H9 (cell line): Measurements from ENCODE around the gene TUB. TPM values are rescaled to one million over a fixed set of nuclear protein-coding genes. Genes with fewer than 3 reads are reported as not detected.

Source experiments
- DNase-seq: peaks from one replicate; pipeline ENCODE4 v3.0.0-alpha.2; 2017
- H2AFZ ChIP-seq: one replicate; pipeline ENCODE4 v1.6.1; 2013; ENCODE audit warnings: mild to moderate bottlenecking, low read length, control low read depth, moderate library complexity
- H2AK5ac ChIP-seq: 2 replicates; pipeline ENCODE4 v1.6.1; 2013; ENCODE audit warnings: low read length, control low read depth, mixed read lengths; ENCODE audit not compliant: insufficient read length
- H2BK120ac ChIP-seq: one replicate; pipeline ENCODE4 v1.6.1; 2013; ENCODE audit warnings: low read depth, mild to moderate bottlenecking, low read length, control low read depth, inconsistent platforms; ENCODE audit not compliant: poor library complexity, severe bottlenecking
- H2BK12ac ChIP-seq: 2 replicates; pipeline ENCODE4 v1.6.1; 2013; ENCODE audit warnings: low read length, control low read depth, mixed read lengths, low read depth; ENCODE audit not compliant: insufficient read length
- H2BK15ac ChIP-seq: 2 replicates; pipeline ENCODE4 v1.6.1; 2013; ENCODE audit warnings: low read depth, low read length, control low read depth
- H2BK20ac ChIP-seq: one replicate; pipeline ENCODE4 v1.6.1; 2013; ENCODE audit warnings: low read depth, mild to moderate bottlenecking, low read length, control low read depth, inconsistent platforms; ENCODE audit not compliant: poor library complexity, severe bottlenecking
- H2BK5ac ChIP-seq: 2 replicates; pipeline ENCODE4 v1.6.1; 2013; ENCODE audit warnings: low read length, control low read depth, mixed read lengths; ENCODE audit not compliant: insufficient read length
- H3K14ac ChIP-seq: 2 replicates; pipeline ENCODE4 v1.6.1; 2013; ENCODE audit warnings: low read length, control low read depth; ENCODE audit not compliant: insufficient read depth
- H3K18ac ChIP-seq: 2 replicates; pipeline ENCODE4 v1.6.1; 2013; ENCODE audit warnings: low read depth, mild to moderate bottlenecking, mixed read lengths, low read length, control low read depth; ENCODE audit not compliant: insufficient read length
- H3K23ac ChIP-seq: 2 replicates; pipeline ENCODE4 v1.6.1; 2013; ENCODE audit warnings: low read length, control low read depth, mixed read lengths, low read depth; ENCODE audit not compliant: insufficient read length
- H3K23me2 ChIP-seq: 2 replicates; pipeline ENCODE4 v1.6.1; 2013; ENCODE audit warnings: low read depth, mild to moderate bottlenecking, mixed read lengths, low read length, control low read depth; ENCODE audit not compliant: insufficient read length, poor library complexity, severe bottlenecking
- H3K27ac ChIP-seq: 2 replicates; pipeline ENCODE4 v1.5.1; 2013; ENCODE audit warnings: low read length, control low read depth, mixed read lengths, low read depth; ENCODE audit not compliant: insufficient read length
- H3K27me3 ChIP-seq: 2 replicates; pipeline ENCODE4 v1.6.1; 2013; ENCODE audit warnings: low read length, control low read depth, inconsistent platforms; ENCODE audit not compliant: insufficient read depth
- H3K4ac ChIP-seq: 2 replicates; pipeline ENCODE4 v1.6.1; 2013; ENCODE audit warnings: low read depth, mild to moderate bottlenecking, control low read depth, inconsistent platforms, low read length, moderate library complexity
- H3K4me1 ChIP-seq: 2 replicates; pipeline ENCODE4 v1.6.1; 2013; ENCODE audit warnings: low read length, control low read depth, inconsistent platforms; ENCODE audit not compliant: insufficient read depth
- H3K4me2 ChIP-seq: 2 replicates; pipeline ENCODE4 v1.6.1; 2013; ENCODE audit warnings: low read length, control low read depth, mixed read lengths; ENCODE audit not compliant: insufficient read length, insufficient read depth
- H3K56ac ChIP-seq: 2 replicates; pipeline ENCODE4 v1.6.1; 2013; ENCODE audit warnings: low read depth, mild to moderate bottlenecking, mixed read lengths, low read length, control low read depth; ENCODE audit not compliant: insufficient read length
- H3K79me1 ChIP-seq: 2 replicates; pipeline ENCODE4 v1.6.1; 2013; ENCODE audit warnings: low read depth, mild to moderate bottlenecking, moderate library complexity, low read length, control low read depth, inconsistent platforms; ENCODE audit not compliant: insufficient read depth, poor library complexity, severe bottlenecking
- H3K79me2 ChIP-seq: 2 replicates; pipeline ENCODE4 v1.6.1; 2013; ENCODE audit warnings: low read length, control low read depth, inconsistent platforms; ENCODE audit not compliant: insufficient read depth
- H3K9ac ChIP-seq: 2 replicates; pipeline ENCODE4 v1.6.1; 2013; ENCODE audit warnings: low read length, control low read depth, mixed read lengths; ENCODE audit not compliant: insufficient read length; ENCODE audit errors: extremely low read depth
- H3K9me3 ChIP-seq: one replicate; pipeline ENCODE4 v1.6.1; 2013; ENCODE audit warnings: low read depth, low read length, inconsistent platforms; ENCODE audit not compliant: control insufficient read depth
- H3T11ph ChIP-seq: one replicate; pipeline ENCODE4 v1.6.1; 2013; ENCODE audit warnings: mild to moderate bottlenecking, low read length, control low read depth, inconsistent platforms
- H4K20me1 ChIP-seq: one replicate; pipeline ENCODE4 v1.6.1; 2013; ENCODE audit not compliant: control insufficient read depth, insufficient read length, insufficient read depth
- H4K5ac ChIP-seq: 2 replicates; pipeline ENCODE4 v1.6.1; 2013; ENCODE audit warnings: low read depth, mild to moderate bottlenecking, mixed read lengths, low read length, control low read depth; ENCODE audit not compliant: insufficient read length
- H4K8ac ChIP-seq: replicated peaks from 2 replicates; pipeline ENCODE4 v1.6.1; 2013; ENCODE audit warnings: low read length, control low read depth, mixed read lengths, low read depth; ENCODE audit not compliant: insufficient read length
- H4K91ac ChIP-seq: 2 replicates; pipeline ENCODE4 v1.6.1; 2013; ENCODE audit warnings: low read depth, mild to moderate bottlenecking, moderate library complexity, mixed read lengths, low read length, control low read depth; ENCODE audit not compliant: insufficient read length
- H3K27ac Mint-ChIP-seq, 3 experiments: 2 replicates in 2 of 3; 3 replicates in 1 of 3; pipeline ENCODE4 v1.8.0; 2020 to 2021; ENCODE audit warnings: mixed read lengths in 3 of 3, mild to moderate bottlenecking in 1 of 3, moderate library complexity in 1 of 3
- H3K27me3 Mint-ChIP-seq: 2 replicates; pipeline ENCODE4 v1.8.0; 2021; ENCODE audit warnings: low read depth, mild to moderate bottlenecking, moderate library complexity, mixed read lengths
- H3K36me3 Mint-ChIP-seq, 3 experiments: 2 replicates in 2 of 3; 3 replicates in 1 of 3; pipeline ENCODE4 v1.8.0; 2020 to 2021; ENCODE audit warnings: low read depth in 3 of 3, mixed read lengths in 3 of 3; ENCODE audit not compliant: insufficient read depth in 1 of 3
- H3K4me1 Mint-ChIP-seq, 2 experiments: 2 replicates each; pipeline ENCODE4 v1.8.0; 2020; ENCODE audit warnings: mixed read lengths in 2 of 2
- H3K4me3 Mint-ChIP-seq, 2 experiments: 2 replicates in 1 of 2; 3 replicates in 1 of 2; pipeline ENCODE4 v1.8.0; 2020 to 2021; ENCODE audit warnings: mild to moderate bottlenecking in 2 of 2, mixed read lengths in 2 of 2, moderate library complexity in 1 of 2
- H3K9me3 Mint-ChIP-seq, 2 experiments: 2 replicates in 1 of 2; 3 replicates in 1 of 2; pipeline ENCODE4 v1.8.0; 2020; ENCODE audit warnings: mild to moderate bottlenecking in 2 of 2, mixed read lengths in 2 of 2, moderate library complexity in 1 of 2
- WGBS: extraction: QIAGEN DNeasy Blood & Tissue Kit; methylation state at CpG from one replicate; pipeline ENCODE4 v1.1.7; 2013; ENCODE audit warnings: missing lambda C conversion rate, low lambda C conversion rate, mixed read lengths; ENCODE audit not compliant: insufficient read length; ENCODE audit errors: extremely low coverage; 5-methylcytosine and 5-hydroxymethylcytosine counted together
- total RNA-seq: library from RNA; stranded (reverse); gene quantifications from 2 replicates; pipeline ENCODE4 v1.2.1, GENCODE V29; 2021
- TF ChIP-seq, protein P1 (sequence below): fragments of 200-600 bp; sonication (generic); conservative IDR thresholded peaks from 3 replicates; pipeline ENCODE4 v1.8.0; 2021; ENCODE audit warnings: antibody characterized with exemption, mild to moderate bottlenecking

TUB gene
- total RNA-seq, 1 experiment from 2014 or later: 14.8 TPM

DNA sequence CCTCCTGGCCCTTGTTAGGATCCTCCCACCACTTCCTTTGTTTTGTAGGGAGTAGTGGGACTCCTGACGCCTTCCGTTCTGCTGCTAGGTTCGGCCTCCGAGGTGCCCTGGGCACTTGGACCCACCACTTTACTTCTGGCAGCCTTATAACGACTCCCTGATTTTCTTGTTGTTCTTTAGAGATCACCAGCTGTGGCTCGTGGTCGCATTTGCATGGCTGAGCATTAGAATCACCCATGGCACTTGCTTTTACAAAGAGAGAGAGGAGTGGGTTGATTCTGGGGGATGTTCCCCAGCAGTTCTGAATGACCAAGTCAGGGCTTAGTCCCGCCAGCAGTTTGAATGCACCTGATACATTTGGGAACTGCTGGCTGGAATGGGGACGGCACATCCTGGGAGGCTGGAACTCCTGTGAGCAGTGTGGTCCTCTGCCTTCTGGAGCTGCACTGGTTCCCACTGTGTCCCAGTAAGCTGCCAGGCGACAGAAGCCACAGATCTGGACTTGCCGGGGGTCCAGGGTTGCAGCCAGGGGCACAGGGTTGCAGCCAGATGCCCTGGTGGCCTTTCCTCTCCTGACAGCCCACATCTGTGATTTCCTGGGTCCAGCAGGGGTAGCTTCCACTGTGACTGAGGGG is 4.1 kb downstream of the TUB start:
- H4K20me1 ChIP-seq: no peaks in the 10 kb centered on the region
- no peaks in the 10 kb centered on the region for H3K79me1 ChIP-seq
- no peak overlapping the region for H3K14ac ChIP-seq
- no peak overlapping the region for H3T11ph ChIP-seq
- no peak overlapping the region for H2AFZ ChIP-seq
- H4K5ac ChIP-seq: no peak overlapping the region
- no peaks in the 10 kb centered on the region for H3K79me2 ChIP-seq
- no peak overlapping the region for H2AK5ac ChIP-seq
- no peak overlapping the region for H2BK15ac ChIP-seq
- 0 out of 5 replicates have a peak overlapping the region, but pooled peaks of 1 of the 2 experiments have one; percentile 3 for H3K4me3 Mint-ChIP-seq
- H3K9ac ChIP-seq: no peak overlapping the region
- TF ChIP-seq, protein P1, sequence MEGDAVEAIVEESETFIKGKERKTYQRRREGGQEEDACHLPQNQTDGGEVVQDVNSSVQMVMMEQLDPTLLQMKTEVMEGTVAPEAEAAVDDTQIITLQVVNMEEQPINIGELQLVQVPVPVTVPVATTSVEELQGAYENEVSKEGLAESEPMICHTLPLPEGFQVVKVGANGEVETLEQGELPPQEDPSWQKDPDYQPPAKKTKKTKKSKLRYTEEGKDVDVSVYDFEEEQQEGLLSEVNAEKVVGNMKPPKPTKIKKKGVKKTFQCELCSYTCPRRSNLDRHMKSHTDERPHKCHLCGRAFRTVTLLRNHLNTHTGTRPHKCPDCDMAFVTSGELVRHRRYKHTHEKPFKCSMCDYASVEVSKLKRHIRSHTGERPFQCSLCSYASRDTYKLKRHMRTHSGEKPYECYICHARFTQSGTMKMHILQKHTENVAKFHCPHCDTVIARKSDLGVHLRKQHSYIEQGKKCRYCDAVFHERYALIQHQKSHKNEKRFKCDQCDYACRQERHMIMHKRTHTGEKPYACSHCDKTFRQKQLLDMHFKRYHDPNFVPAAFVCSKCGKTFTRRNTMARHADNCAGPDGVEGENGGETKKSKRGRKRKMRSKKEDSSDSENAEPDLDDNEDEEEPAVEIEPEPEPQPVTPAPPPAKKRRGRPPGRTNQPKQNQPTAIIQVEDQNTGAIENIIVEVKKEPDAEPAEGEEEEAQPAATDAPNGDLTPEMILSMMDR: no peak
- no peak overlapping the region for H2BK5ac ChIP-seq
- peaks cover 2% of the 10 kb centered on the region; the same call in 1 of the 2 replicates for H3K27me3 ChIP-seq
- H4K8ac ChIP-seq: no peak overlapping the region
- no peak overlapping the region for H4K91ac ChIP-seq
- no peaks in the 10 kb centered on the region for H3K9me3 Mint-ChIP-seq
- H3K27ac Mint-ChIP-seq: no peak overlapping the region
- H2BK12ac ChIP-seq: no peak overlapping the region
- no peaks in the 10 kb centered on the region for H3K9me3 ChIP-seq
- H3K4me1 ChIP-seq: peaks cover 10% of the 10 kb centered on the region; the same call in 1 of the 2 replicates
- H3K4me1 Mint-ChIP-seq: peaks cover 57 to 58% of the 10 kb centered on the region in 2 experiments
- H3K27ac ChIP-seq: no peak overlapping the region
- H3K23ac ChIP-seq: no peak overlapping the region
- H2BK120ac ChIP-seq: no peak overlapping the region
- no CpG with 5 or more reads among the region's 11 CpGs for WGBS
- H3K36me3 Mint-ChIP-seq: no peaks in the 10 kb centered on the region; a peak in 1 of 7 replicates
- no peak overlapping the region for H3K56ac ChIP-seq
- no peak overlapping the region for H3K4me2 ChIP-seq
- no peak overlapping the region for H3K4ac ChIP-seq
- DNase-seq: no peak
- peak overlapping the region; percentile 27 for H3K18ac ChIP-seq
- H3K27me3 Mint-ChIP-seq: peaks cover 23% of the 10 kb centered on the region
- peaks cover 6% of the 10 kb centered on the region for H3K23me2 ChIP-seq
- no peak overlapping the region for H2BK20ac ChIP-seq
